ENCODE measurements around the gene BAIAP2L2. TPM values are rescaled to one million over a fixed set of nuclear protein-coding genes. Genes with fewer than 3 reads are reported as not detected.
"Not testable (repeated sequence)": the region's sequence is repeated elsewhere in the genome, so short reads cannot be mapped to it uniquely, and the experiment has no call there.

Gene BAIAP2L2
- total RNA-seq, 1 donor, result 1.1 TPM

DNA sequence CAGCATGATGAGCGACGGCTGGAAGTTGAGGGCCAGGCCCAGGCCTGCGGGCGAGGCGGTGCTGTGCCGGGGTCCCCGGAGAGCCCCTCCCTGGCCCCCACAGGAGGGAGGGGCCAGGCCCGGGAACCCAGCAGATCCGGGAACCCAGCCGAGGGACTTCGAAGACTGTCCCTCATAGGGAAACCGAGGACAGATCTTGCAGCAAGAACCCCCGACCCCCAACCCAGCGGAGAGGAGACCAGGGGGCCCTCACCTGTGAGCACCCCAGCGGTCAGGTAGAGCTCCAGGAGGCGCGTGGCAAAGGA, 28.9 kb downstream of the BAIAP2L2 start:
- TF ChIP-seq, protein P1, sequence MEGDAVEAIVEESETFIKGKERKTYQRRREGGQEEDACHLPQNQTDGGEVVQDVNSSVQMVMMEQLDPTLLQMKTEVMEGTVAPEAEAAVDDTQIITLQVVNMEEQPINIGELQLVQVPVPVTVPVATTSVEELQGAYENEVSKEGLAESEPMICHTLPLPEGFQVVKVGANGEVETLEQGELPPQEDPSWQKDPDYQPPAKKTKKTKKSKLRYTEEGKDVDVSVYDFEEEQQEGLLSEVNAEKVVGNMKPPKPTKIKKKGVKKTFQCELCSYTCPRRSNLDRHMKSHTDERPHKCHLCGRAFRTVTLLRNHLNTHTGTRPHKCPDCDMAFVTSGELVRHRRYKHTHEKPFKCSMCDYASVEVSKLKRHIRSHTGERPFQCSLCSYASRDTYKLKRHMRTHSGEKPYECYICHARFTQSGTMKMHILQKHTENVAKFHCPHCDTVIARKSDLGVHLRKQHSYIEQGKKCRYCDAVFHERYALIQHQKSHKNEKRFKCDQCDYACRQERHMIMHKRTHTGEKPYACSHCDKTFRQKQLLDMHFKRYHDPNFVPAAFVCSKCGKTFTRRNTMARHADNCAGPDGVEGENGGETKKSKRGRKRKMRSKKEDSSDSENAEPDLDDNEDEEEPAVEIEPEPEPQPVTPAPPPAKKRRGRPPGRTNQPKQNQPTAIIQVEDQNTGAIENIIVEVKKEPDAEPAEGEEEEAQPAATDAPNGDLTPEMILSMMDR (IDR thresholded peaks at IDR 0.05; ENCODE audit: extremely low read depth, low read depth, low read length), result no peak
- no peak overlapping the region for H2AFZ ChIP-seq (ENCODE audit: low read length)
- no peak overlapping the region for H3K27ac ChIP-seq (ENCODE audit: low read depth, low read length)
- no peaks in the 10 kb centered on the region for H3K36me3 ChIP-seq (ENCODE audit: insufficient read depth, low read length)
- no peaks in the 10 kb centered on the region for H3K9me3 ChIP-seq (ENCODE audit: low read depth, low read length)
- H4K20me1 ChIP-seq (ENCODE audit: insufficient read depth, low read length), result peaks cover 3% of the 10 kb centered on the region
- no peaks in the 10 kb centered on the region for H3K79me2 ChIP-seq (ENCODE audit: insufficient read depth, low read length)
- no peak for DNase-seq (ENCODE audit: insufficient read length, low spot score, missing footprints)
- peak overlapping the region; percentile 52 for H3K4me3 ChIP-seq (ENCODE audit: insufficient read depth, low read length)
- H3K4me1 ChIP-seq (ENCODE audit: insufficient read depth, low read length), result no peaks in the 10 kb centered on the region
- peaks cover 19% of the 10 kb centered on the region for H3K27me3 ChIP-seq (ENCODE audit: insufficient read depth, low read length)
- H3K4me2 ChIP-seq (ENCODE audit: insufficient read depth, low read length), result peak overlapping the region; percentile 70

DNA sequence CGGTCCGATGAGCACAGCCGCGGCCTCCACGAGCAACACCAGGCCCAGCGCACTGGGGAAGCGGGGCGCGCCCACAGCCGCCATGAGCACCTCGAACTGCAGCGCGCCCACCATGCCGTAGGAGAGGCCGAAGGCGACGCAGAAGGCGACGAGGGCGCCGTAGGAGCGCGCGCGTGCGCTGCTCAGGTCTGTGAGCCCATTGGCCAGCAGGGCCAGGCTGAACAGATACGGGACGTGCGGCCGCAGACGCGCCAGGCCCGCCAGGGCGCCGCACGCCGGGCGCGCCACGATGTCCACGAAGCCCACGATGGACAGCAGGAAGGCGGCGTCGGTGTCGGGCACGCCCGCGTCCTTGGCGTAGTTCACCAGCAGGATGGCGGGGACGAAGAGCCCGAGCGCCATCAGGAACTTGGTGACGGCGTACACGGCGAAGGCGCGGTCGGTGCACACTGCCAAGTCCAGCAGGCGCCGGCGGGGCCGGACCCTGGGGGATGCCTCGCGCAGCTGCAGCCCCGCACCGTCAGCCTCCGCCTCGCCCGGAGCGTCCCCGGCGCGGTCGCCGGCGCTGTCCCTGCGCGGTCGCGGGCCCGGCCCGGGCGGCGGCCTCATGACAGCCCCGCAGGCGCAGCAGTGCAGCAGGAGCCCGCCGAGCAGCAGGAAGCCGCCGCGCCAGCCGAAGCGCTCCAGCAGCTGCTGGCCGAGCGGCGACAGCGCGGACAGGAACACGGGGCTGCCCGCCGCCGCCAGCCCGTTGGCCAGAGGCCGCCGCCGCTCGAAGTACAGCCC, 29.4 kb downstream of the BAIAP2L2 start:
- TF ChIP-seq, protein P1 (IDR thresholded peaks at IDR 0.05; ENCODE audit: extremely low read depth, low read depth, low read length), result no peak
- peaks cover 3% of the 10 kb centered on the region for H4K20me1 ChIP-seq (ENCODE audit: insufficient read depth, low read length)
- H3K4me2 ChIP-seq (ENCODE audit: insufficient read depth, low read length), result peak overlapping the region; percentile 70
- H3K36me3 ChIP-seq (ENCODE audit: insufficient read depth, low read length), result no peaks in the 10 kb centered on the region
- peak overlapping the region; percentile 52 for H3K4me3 ChIP-seq (ENCODE audit: insufficient read depth, low read length)
- no peaks in the 10 kb centered on the region for H3K79me2 ChIP-seq (ENCODE audit: insufficient read depth, low read length)
- DNase-seq (ENCODE audit: insufficient read length, low spot score, missing footprints), result peak; percentile 95
- no peaks in the 10 kb centered on the region for H3K9me3 ChIP-seq (ENCODE audit: low read depth, low read length)
- peaks cover 19% of the 10 kb centered on the region for H3K27me3 ChIP-seq (ENCODE audit: insufficient read depth, low read length)
- peak overlapping the region; percentile 59 for H2AFZ ChIP-seq (ENCODE audit: low read length)
- no peaks in the 10 kb centered on the region for H3K4me1 ChIP-seq (ENCODE audit: insufficient read depth, low read length)
- H3K27ac ChIP-seq (ENCODE audit: low read depth, low read length), result no peak overlapping the region

DNA sequence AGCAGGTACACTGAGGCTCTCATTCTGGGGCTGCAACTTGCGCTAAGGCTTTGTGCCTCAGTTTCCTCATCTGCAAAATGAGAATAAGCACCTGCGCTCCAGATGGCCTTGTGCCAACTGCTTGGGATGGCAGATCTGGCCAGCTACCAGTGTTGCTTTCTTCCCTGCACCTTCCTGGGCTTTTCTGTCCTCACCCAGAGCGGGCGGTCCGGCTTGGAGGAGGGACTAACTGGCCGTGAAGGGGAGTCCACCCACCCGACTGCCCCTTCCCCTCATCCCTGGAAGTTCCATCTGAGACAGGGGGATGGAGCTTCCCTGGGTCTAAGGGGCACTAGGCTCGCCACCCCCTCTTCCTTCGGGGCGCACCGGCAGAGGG, 30.0 kb downstream of the BAIAP2L2 start:
- Histone ChIP-seq H3K27ac (ENCODE audit: low read depth, low read length) (no peak overlapping the region), H3K79me2 (ENCODE audit: insufficient read depth, low read length) (no peaks in the 10 kb centered on the region), H3K9me3 (ENCODE audit: low read depth, low read length) (no peaks in the 10 kb centered on the region), H3K4me2 (ENCODE audit: insufficient read depth, low read length) (peak overlapping the region; percentile 70), H3K4me3 (ENCODE audit: insufficient read depth, low read length) (no peak overlapping the region), H3K27me3 (ENCODE audit: insufficient read depth, low read length) (peaks cover 19% of the 10 kb centered on the region), H2AFZ (ENCODE audit: low read length) (no peak overlapping the region), H3K4me1 (ENCODE audit: insufficient read depth, low read length) (no peaks in the 10 kb centered on the region), H3K36me3 (ENCODE audit: insufficient read depth, low read length) (no peaks in the 10 kb centered on the region), H4K20me1 (ENCODE audit: insufficient read depth, low read length) (peaks cover 3% of the 10 kb centered on the region)
- peak; percentile 84 for DNase-seq (ENCODE audit: insufficient read length, low spot score, missing footprints)
- TF ChIP-seq, protein P1 (IDR thresholded peaks at IDR 0.05; ENCODE audit: extremely low read depth, low read depth, low read length), result no peak

- Histone ChIP-seq H2AFZ (ENCODE audit: low read length) (no peak overlapping the region), H3K27ac (ENCODE audit: low read depth, low read length) (no peak overlapping the region), H3K9me3 (ENCODE audit: low read depth, low read length) (no peaks in the 10 kb centered on the region), H3K4me1 (ENCODE audit: insufficient read depth, low read length) (no peaks in the 10 kb centered on the region), H4K20me1 (ENCODE audit: insufficient read depth, low read length) (peaks cover 3% of the 10 kb centered on the region), H3K27me3 (ENCODE audit: insufficient read depth, low read length) (peaks cover 19% of the 10 kb centered on the region), H3K36me3 (ENCODE audit: insufficient read depth, low read length) (peaks cover 2% of the 10 kb centered on the region), H3K79me2 (ENCODE audit: insufficient read depth, low read length) (no peaks in the 10 kb centered on the region), H3K4me2 (ENCODE audit: insufficient read depth, low read length) (no peak overlapping the region), H3K4me3 (ENCODE audit: insufficient read depth, low read length) (no peak overlapping the region)
- peak; percentile 80 for DNase-seq (ENCODE audit: insufficient read length, low spot score, missing footprints)
- TF ChIP-seq, protein P1 (IDR thresholded peaks at IDR 0.05; ENCODE audit: extremely low read depth, low read depth, low read length), result no peak
Observed at GRCh38 chr22:38079804-38080203, 30.7 kb downstream of the BAIAP2L2 start.

DNA sequence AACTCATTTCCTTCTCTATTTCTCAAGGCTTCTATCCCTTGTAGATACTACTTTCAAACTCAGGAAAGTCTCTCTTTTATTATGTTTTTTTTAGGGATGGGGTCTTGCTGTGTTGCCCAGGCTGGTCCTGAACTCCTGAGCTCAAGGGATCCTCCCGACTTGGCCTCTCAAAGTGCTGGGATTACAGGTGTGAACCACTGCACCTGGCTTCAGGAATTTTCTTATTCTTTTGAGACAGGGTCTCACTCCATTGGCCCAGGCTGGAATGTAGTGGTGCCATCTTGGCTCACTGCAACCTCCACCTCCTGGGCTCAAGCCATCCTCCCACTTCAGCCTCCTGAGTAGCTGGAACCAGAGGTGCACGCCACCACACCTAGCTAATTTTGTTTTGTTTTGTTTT, 31.3 kb downstream of the BAIAP2L2 start:
- not testable (repeated sequence) for H2AFZ ChIP-seq (ENCODE audit: low read length); H3K9me3 ChIP-seq (ENCODE audit: low read depth, low read length); H4K20me1 ChIP-seq (ENCODE audit: insufficient read depth, low read length); H3K4me2 ChIP-seq (ENCODE audit: insufficient read depth, low read length); H3K79me2 ChIP-seq (ENCODE audit: insufficient read depth, low read length); H3K4me3 ChIP-seq (ENCODE audit: insufficient read depth, low read length); H3K36me3 ChIP-seq (ENCODE audit: insufficient read depth, low read length); H3K4me1 ChIP-seq (ENCODE audit: insufficient read depth, low read length); H3K27ac ChIP-seq (ENCODE audit: low read depth, low read length)
- peak; percentile 76 for DNase-seq (ENCODE audit: insufficient read length, low spot score, missing footprints)
- peaks cover 19% of the 10 kb centered on the region for H3K27me3 ChIP-seq (ENCODE audit: insufficient read depth, low read length)
